ENCODE results near the gene SORCS2.

Gene SORCS2

GRCh38 chr4:7354927-7355326, 162.6 kb downstream of the SORCS2 start:
- no peak for DNase-seq (ENCODE audit: low spot score)
- CTCF ChIA-PET, result no interaction called here
- TF ChIP-seq CTCF (conservative IDR thresholded peaks at IDR 0.05; ENCODE audit: low read depth), result no peak
- H3K27ac ChIP-seq, result no peak overlapping the region
- POLR2A ChIA-PET (ENCODE audit: low non-redundant PET), result interaction anchor here (0.5 kb wide), 1 partner anchor 38 kb away, joined by 3 read pairs; no protein-coding TSS in a partner anchor

DNA sequence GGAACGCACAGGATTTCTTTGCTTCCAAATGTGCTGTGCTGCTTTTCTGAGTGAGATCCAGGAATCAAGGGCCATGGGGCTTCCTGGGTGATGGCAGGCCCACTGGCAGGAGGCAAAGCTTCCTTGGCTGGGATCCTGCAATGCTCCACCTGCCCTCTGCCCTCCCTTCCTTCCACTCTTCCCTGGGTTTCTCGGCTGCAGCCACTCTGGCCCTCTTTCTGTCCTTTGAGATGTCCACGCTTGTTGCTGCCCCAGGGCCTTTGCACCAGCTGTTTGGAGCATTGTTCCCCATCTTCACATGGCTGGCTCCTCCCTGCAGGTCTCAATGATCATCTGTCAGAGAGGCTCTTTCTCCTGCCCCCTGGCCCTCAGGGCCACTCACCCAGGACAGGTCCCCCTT, 163.5 kb downstream of the SORCS2 start:
- no peak for TF ChIP-seq CTCF (conservative IDR thresholded peaks at IDR 0.05; ENCODE audit: low read depth)
- POLR2A ChIA-PET (ENCODE audit: low non-redundant PET), result no interaction called here
- H3K27ac ChIP-seq, result no peak overlapping the region
- no peak for DNase-seq (ENCODE audit: low spot score)
- CTCF ChIA-PET, result no interaction called here

DNA sequence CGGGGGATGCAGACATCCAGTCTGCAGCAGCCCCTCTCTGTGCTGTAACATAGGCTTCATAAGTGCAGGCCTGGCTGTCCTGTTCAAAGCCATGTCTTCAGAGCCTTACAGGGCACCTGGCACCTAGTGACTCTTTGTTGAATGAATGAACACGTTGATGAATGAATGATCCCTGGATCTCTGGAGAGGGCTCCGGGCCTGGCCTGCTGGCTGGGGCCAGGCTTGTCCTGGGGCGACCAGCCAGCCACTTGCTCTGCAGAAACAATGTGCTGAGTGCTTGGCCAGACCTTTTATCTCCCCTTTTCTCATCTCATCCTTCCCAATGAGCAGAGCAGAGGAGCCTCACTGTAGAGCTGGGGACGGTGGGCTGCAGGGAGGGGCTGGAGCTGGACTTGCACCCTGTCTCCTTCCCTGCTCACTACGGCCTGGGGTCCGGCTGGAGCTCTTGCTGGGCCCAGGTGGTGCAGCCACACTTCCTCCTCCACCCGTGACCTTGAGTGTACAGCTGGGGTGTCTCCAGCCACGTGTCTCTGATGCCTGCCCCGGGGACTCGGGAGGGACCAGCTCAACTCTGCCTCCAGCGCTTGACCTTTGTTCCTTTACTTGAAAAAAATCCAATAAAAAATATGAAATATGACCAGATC, 164.5 kb downstream of the SORCS2 start:
- POLR2A ChIA-PET (ENCODE audit: low non-redundant PET), result interaction anchor here (0.7 kb wide), 1 partner anchor 165 kb away, joined by 3 read pairs; the partner anchor contains the start of gene SORCS2
- CTCF ChIA-PET, result no interaction called here
- TF ChIP-seq CTCF (conservative IDR thresholded peaks at IDR 0.05; ENCODE audit: low read depth), result no peak
- DNase-seq (ENCODE audit: low spot score), result no peak
- H3K27ac ChIP-seq, result no peak overlapping the region

DNA sequence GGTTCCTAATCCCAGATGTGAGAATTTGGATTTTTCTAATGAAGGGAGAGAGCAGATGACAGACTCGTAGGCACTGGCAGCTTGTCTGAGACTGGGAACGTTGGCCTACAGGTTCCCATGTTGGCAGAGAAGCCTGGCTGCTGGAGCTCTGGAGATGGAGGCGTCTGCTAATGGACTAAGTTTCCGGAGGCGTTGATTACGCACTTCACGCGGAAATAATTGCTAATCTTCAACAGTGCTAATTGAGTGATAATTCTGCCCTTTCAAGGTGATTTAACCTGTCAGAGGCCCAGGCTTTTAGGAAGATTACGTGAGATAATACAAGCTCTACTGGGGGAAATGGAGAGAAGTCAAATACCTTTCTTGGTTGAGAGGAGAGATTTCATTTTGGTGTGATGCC, 165.0 kb downstream of the SORCS2 start:
- no peak for TF ChIP-seq CTCF (conservative IDR thresholded peaks at IDR 0.05; ENCODE audit: low read depth)

DNA sequence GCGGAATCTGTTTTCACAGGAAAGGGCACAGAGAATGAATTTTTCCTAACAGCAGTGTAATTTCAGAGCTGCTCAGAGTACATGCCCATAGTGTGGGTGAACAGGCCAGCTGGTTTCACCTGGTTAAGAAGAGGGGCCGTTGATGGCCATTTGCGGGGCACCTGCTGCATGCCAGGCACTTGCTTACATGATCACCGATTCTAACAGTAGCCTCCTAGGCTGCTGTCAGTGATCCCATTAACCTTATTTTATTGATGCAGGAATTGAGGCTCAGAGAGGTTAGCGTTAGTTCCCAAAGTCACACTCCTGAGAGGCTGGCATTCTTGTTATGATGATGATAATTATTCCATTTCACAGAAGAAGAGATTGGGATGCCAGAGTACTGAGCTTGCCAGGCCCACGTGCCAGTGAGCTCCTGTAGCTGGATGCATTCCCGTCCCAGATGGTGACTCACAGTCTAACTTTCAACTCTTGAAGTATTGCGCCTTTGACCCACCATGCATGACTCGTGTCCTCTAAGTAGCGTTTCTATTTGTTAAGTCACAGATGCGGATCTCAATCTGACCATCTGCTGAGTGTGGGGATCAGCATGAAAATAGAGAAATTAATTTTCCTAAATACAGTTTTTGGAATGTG, 165.9 kb downstream of the SORCS2 start:
- TF ChIP-seq CTCF (conservative IDR thresholded peaks at IDR 0.05; ENCODE audit: low read depth), result no peak
- DNase-seq (ENCODE audit: low spot score), result peak; percentile 67
- ChIA-PET POLR2A (ENCODE audit: low non-redundant PET) (no interaction called here), CTCF (interaction anchor here (0.7 kb wide), 1 partner anchor 150 kb away, joined by 3 read pairs; no protein-coding TSS in a partner anchor)
- peak overlapping the region; percentile 30 for H3K27ac ChIP-seq

More for the DNA sequence above, 165.0 kb downstream of the SORCS2 start:
- H3K27ac ChIP-seq, result no peak overlapping the region
- POLR2A ChIA-PET (ENCODE audit: low non-redundant PET), result interaction anchor here (0.7 kb wide), 1 partner anchor 165 kb away, joined by 3 read pairs; the partner anchor contains the start of gene SORCS2
- CTCF ChIA-PET, result no interaction called here
- no peak for DNase-seq (ENCODE audit: low spot score)

DNA sequence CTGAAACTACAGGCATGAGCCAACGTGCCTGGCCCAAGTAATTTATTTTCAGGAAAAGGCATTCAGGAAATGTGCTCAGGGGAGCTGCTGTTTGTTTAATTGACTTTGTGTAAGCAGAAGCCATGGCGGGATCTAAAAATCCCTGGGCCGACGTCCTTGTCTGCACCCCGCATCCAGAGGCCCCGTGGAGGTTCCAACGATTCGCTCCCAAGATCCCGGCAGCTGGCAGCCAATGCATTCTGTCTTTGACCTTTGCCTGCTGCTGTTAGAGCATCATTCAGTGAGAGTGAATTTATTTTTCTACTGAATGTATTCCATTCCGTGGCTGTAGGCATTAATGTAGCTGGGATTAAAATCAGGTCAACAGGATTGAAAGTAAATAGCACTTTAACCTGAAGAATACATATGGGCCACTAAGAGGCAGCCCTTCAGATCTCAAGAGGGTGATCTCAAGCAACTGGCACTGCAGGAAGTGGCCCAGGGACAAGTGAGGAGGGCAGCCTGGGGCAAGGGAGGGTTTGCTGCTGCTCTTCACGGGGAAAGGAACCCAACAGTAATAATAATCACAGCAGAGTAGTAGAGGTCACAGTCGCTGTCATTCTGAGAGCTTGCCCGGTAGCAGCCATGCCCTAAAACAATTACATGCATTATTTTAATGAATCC, 167.2 kb downstream of the SORCS2 start:
- ChIA-PET CTCF (no interaction called here), POLR2A (ENCODE audit: low non-redundant PET) (no interaction called here)
- peak overlapping the region; percentile 6; the same call in 1 of the 2 replicates for H3K27ac ChIP-seq
- no peak for TF ChIP-seq CTCF (conservative IDR thresholded peaks at IDR 0.05; ENCODE audit: low read depth)
- no peak for DNase-seq (ENCODE audit: low spot score)

Measured in RWPE1 (cell line).